CD14-positive monocyte (primary cell): ENCODE data around the gene TRAF3. TPM values are rescaled to one million over a fixed set of nuclear protein-coding genes. Genes with fewer than 3 reads are reported as not detected.

Source experiments
- DNase-seq, 3 donors: peaks; one replicate each; pipeline ENCODE4 v3.0.0-alpha.2; 2011 to 2022
- H2AFZ ChIP-seq: 2 replicates; pipeline ENCODE4 v1.6.0; 2012; ENCODE audit warnings: mild to moderate bottlenecking, low read depth, low read length, inconsistent platforms; ENCODE audit not compliant: insufficient read depth, poor library complexity, severe bottlenecking
- H3K27ac ChIP-seq, 2 donors: 1 replicate in 1 of 2; 2 replicates in 1 of 2; pipeline ENCODE4 v1.5.1; 2012 to 2013; ENCODE audit warnings: low read length in 2 of 2, control low read depth in 1 of 2, inconsistent platforms in 1 of 2, low read depth in 1 of 2, mild to moderate bottlenecking in 1 of 2
- H3K27me3 ChIP-seq, 2 donors: one replicate each; pipeline versions ENCODE4 v1.6.0 to v1.6.1; 2011 to 2013; ENCODE audit warnings: low read length in 2 of 2; ENCODE audit not compliant: control insufficient read depth in 2 of 2, insufficient read depth in 2 of 2
- H3K36me3 ChIP-seq, 2 donors: replicated peaks in 1 of 2; 1 replicate in 1 of 2; 2 replicates in 1 of 2; pipeline versions ENCODE4 v1.5.1 to v1.6.1; 2012 to 2013; ENCODE audit warnings: low read length in 2 of 2, control low read depth in 1 of 2, inconsistent platforms in 1 of 2, mild to moderate bottlenecking in 1 of 2; ENCODE audit not compliant: insufficient read depth in 2 of 2, control insufficient read depth in 1 of 2
- H3K4me1 ChIP-seq, 2 donors: 1 replicate in 1 of 2; 2 replicates in 1 of 2; pipeline versions ENCODE4 v1.5.1 to v1.6.1; 2012 to 2013; ENCODE audit warnings: low read length in 2 of 2, control low read depth in 1 of 2, inconsistent platforms in 1 of 2, mild to moderate bottlenecking in 1 of 2, moderate library complexity in 1 of 2; ENCODE audit not compliant: insufficient read depth in 2 of 2, control insufficient read depth in 1 of 2
- H3K4me2 ChIP-seq: replicated peaks from 2 replicates; pipeline ENCODE3; 2012; ENCODE audit warnings: low read length, moderate library complexity, mild to moderate bottlenecking; ENCODE audit not compliant: poor library complexity, severe bottlenecking; ENCODE audit errors: extremely low read depth
- H3K4me3 ChIP-seq, 3 experiments: fragments of 200-600 bp in 1 of 3; sonication (generic) in 1 of 3; replicated peaks in 1 of 3; 1 replicate in 2 of 3; 2 replicates in 1 of 3; pipeline ENCODE4 v1.5.1; 2011 to 2013; ENCODE audit warnings: low read length in 3 of 3, mild to moderate bottlenecking in 3 of 3, control low read depth in 2 of 3, low read depth in 2 of 3, inconsistent platforms in 1 of 3, moderate library complexity in 1 of 3
- H3K79me2 ChIP-seq: 2 replicates; pipeline ENCODE4 v1.6.0; 2012; ENCODE audit warnings: mild to moderate bottlenecking, control low read depth, inconsistent platforms, low read length, moderate library complexity; ENCODE audit not compliant: insufficient read depth
- H3K9ac ChIP-seq: 2 replicates; pipeline ENCODE4 v1.6.0; 2017; ENCODE audit warnings: low read length, mild to moderate bottlenecking; ENCODE audit not compliant: insufficient read depth, poor library complexity, severe bottlenecking
- H3K9me3 ChIP-seq, 2 donors: replicated peaks in 1 of 2; 1 replicate in 1 of 2; 2 replicates in 1 of 2; pipeline versions ENCODE4 v1.5.1 to v1.6.1; 2012 to 2013; ENCODE audit warnings: low read length in 2 of 2, control low read depth in 1 of 2; ENCODE audit not compliant: control insufficient read depth in 1 of 2, insufficient read depth in 1 of 2
- H4K20me1 ChIP-seq: 2 replicates; pipeline ENCODE4 v1.6.0; 2012; ENCODE audit warnings: mild to moderate bottlenecking, low read length, control low read depth, moderate library complexity; ENCODE audit not compliant: insufficient read depth
- H3K27ac Mint-ChIP-seq, 7 donors: one replicate each; pipeline ENCODE4 v1.8.0; 2020; ENCODE audit warnings: mild to moderate bottlenecking in 7 of 7, mixed read lengths in 7 of 7, moderate library complexity in 6 of 7, inconsistent platforms in 2 of 7
- H3K27me3 Mint-ChIP-seq, 3 donors: one replicate each; pipeline ENCODE4 v1.8.0; 2021 to 2022; ENCODE audit warnings: low read depth in 3 of 3, mild to moderate bottlenecking in 3 of 3, mixed read lengths in 3 of 3, moderate library complexity in 3 of 3, inconsistent platforms in 1 of 3
- H3K36me3 Mint-ChIP-seq, 2 donors: one replicate each; pipeline ENCODE4 v1.8.0; 2020; ENCODE audit warnings: mixed read lengths in 2 of 2, inconsistent platforms in 1 of 2, mild to moderate bottlenecking in 1 of 2
- H3K4me1 Mint-ChIP-seq: one replicate; pipeline ENCODE4 v1.8.0; 2020; ENCODE audit warnings: mild to moderate bottlenecking, mixed read lengths
- H3K4me3 Mint-ChIP-seq, 2 donors: one replicate each; pipeline ENCODE4 v1.8.0; 2020; ENCODE audit warnings: mild to moderate bottlenecking in 2 of 2, mixed read lengths in 2 of 2, moderate library complexity in 1 of 2
- H3K9me3 Mint-ChIP-seq, 7 donors: one replicate each; pipeline ENCODE4 v1.8.0; 2020 to 2022; ENCODE audit warnings: mixed read lengths in 7 of 7, mild to moderate bottlenecking in 6 of 7, moderate library complexity in 6 of 7, inconsistent platforms in 2 of 7
- WGBS: methylation state at CpG from one replicate; pipeline ENCODE4 v1.1.5; 2013; ENCODE audit warnings: missing lambda C conversion rate; ENCODE audit not compliant: insufficient coverage; 5-methylcytosine and 5-hydroxymethylcytosine counted together
- intact Hi-C, 2 donors: fragments of 100-400 bp; cut with micrococcal nuclease; formaldehyde crosslinking; loops; one replicate each; pipeline versions ENCODE4 v1.15.0 to v1.15.1; 2023
- polyA plus RNA-seq, 3 donors: library from polyadenylated mRNA; depleted of rRNA in 1 of 3; unstranded in 2 of 3; stranded (reverse) in 1 of 3; fragments of 300-500 nt in 2 of 3; fragments of >200 nt in 1 of 3; fragmentation: Illumina TruSeq in 2 of 3; gene quantifications; 1 replicate in 2 of 3; 2 replicates in 1 of 3; pipeline ENCODE4 v1.2.3, GENCODE V29; 2012 to 2021
- TF ChIP-seq, protein P1 (sequence below): fragments of 200-600 bp; IDR thresholded peaks from one replicate; pipeline ENCODE4 v1.8.0; 2022; ENCODE audit warnings: antibody characterized with exemption, mild to moderate bottlenecking

The TRAF3 gene
- polyA plus RNA-seq, 3 donors, result 12.0 to 37.6 (median 17.3) TPM

GRCh38 chr14:102948698-102949061, 171.4 kb downstream of the TRAF3 start:
- WGBS, result 51% methylated on average over 8 of the region's 9 CpGs
- H3K4me3 ChIP-seq, result no peak overlapping the region
- intact Hi-C loops, result no loop called here
- no peaks in the 10 kb centered on the region for H4K20me1 ChIP-seq
- H3K27me3 ChIP-seq, result no peaks in the 10 kb centered on the region
- H3K9ac ChIP-seq, result no peak overlapping the region
- H3K27ac ChIP-seq, result no peak overlapping the region
- no peak overlapping the region for H3K27ac Mint-ChIP-seq
- peaks cover 0 to 2% (median 0%) of the 10 kb centered on the region in 7 donors for H3K9me3 Mint-ChIP-seq
- H3K4me1 Mint-ChIP-seq, result peaks cover 13% of the 10 kb centered on the region
- peaks cover 10 to 77% of the 10 kb centered on the region in 2 donors for H3K36me3 ChIP-seq
- H3K4me3 Mint-ChIP-seq, result no peak overlapping the region
- no peak for DNase-seq
- no peak overlapping the region for H3K4me2 ChIP-seq
- no peak overlapping the region for H2AFZ ChIP-seq
- H3K79me2 ChIP-seq, result no peaks in the 10 kb centered on the region
- TF ChIP-seq, protein P1, sequence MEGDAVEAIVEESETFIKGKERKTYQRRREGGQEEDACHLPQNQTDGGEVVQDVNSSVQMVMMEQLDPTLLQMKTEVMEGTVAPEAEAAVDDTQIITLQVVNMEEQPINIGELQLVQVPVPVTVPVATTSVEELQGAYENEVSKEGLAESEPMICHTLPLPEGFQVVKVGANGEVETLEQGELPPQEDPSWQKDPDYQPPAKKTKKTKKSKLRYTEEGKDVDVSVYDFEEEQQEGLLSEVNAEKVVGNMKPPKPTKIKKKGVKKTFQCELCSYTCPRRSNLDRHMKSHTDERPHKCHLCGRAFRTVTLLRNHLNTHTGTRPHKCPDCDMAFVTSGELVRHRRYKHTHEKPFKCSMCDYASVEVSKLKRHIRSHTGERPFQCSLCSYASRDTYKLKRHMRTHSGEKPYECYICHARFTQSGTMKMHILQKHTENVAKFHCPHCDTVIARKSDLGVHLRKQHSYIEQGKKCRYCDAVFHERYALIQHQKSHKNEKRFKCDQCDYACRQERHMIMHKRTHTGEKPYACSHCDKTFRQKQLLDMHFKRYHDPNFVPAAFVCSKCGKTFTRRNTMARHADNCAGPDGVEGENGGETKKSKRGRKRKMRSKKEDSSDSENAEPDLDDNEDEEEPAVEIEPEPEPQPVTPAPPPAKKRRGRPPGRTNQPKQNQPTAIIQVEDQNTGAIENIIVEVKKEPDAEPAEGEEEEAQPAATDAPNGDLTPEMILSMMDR, result no peak
- peaks cover 0 to 2% (median 1%) of the 10 kb centered on the region in 3 donors for H3K27me3 Mint-ChIP-seq
- peaks cover 11 to 12% of the 10 kb centered on the region in 2 donors for H3K4me1 ChIP-seq
- peaks cover 72 to 81% of the 10 kb centered on the region in 2 donors for H3K36me3 Mint-ChIP-seq
- no peaks in the 10 kb centered on the region for H3K9me3 ChIP-seq

DNA sequence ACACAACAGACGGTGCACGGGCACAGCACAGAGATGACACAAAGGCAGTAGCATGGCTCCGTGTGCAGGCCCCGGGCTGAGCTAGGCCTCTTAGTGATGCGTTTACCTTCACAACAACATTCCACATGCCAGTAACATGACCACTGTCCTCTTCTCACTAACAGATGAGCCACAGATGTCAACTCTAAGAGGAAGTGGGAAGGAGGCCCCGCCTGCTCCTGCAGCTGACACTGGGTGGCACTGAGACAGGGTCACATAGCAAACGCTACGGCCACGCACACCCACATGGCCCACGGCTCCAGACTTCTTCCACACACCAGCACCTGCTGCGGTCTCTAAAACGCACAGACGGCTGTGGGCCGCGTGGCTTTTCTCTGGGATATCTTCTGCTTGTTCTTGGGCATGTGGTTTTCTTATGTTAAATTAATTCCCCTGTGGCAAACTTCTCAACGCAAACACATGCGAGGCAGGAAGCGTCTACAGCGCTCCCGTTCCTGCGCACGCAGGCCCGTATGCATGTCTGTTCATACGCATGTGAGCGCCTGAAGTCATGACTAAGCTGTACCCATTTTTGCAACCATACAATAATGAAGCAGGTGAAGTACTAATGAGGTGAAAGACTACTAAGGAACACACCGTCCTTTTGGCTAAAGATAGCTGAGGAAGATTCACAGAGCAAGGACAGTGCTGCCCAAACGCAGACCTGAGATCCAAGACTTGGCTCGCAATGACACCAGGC, 172.0 kb downstream of the TRAF3 start:
- H3K4me2 ChIP-seq, result peak overlapping the region; percentile 34
- no peak overlapping the region for H3K4me3 ChIP-seq
- H3K9me3 Mint-ChIP-seq, result peaks cover 0 to 2% (median 0%) of the 10 kb centered on the region in 7 donors
- H3K79me2 ChIP-seq, result no peaks in the 10 kb centered on the region
- H3K27me3 Mint-ChIP-seq, result peaks cover 0 to 1% (median 0%) of the 10 kb centered on the region in 3 donors
- peak; percentile 31 to 52 (median 35) for DNase-seq
- H3K36me3 Mint-ChIP-seq, result peaks cover 71 to 78% of the 10 kb centered on the region in 2 donors
- no peak overlapping the region for H2AFZ ChIP-seq
- 35% methylated on average over 19 of the region's 28 CpGs for WGBS
- no peaks in the 10 kb centered on the region for H4K20me1 ChIP-seq
- H3K36me3 ChIP-seq, result peaks cover 13 to 77% of the 10 kb centered on the region in 2 donors
- intact Hi-C loops, result no loop called here
- no peak overlapping the region for H3K27ac ChIP-seq
- peaks cover 13% of the 10 kb centered on the region for H3K4me1 Mint-ChIP-seq
- TF ChIP-seq, protein P1, result no peak
- no peaks in the 10 kb centered on the region for H3K9me3 ChIP-seq
- peaks cover 11 to 12% of the 10 kb centered on the region in 2 donors for H3K4me1 ChIP-seq
- H3K27ac Mint-ChIP-seq, result peak overlapping the region in 4 of 7 donors; percentile 3 to 58 (median 38)
- peak overlapping the region; percentile 18 to 65 for H3K4me3 Mint-ChIP-seq
- H3K27me3 ChIP-seq, result no peaks in the 10 kb centered on the region
- H3K9ac ChIP-seq, result no peak overlapping the region
